AG08395 (cell line): ENCODE data around the gene MRPL36.
"Not testable (repeated sequence)": the region's sequence is repeated elsewhere in the genome, so short reads cannot be mapped to it uniquely, and the experiment has no call there.

Experiments used
- DNase-seq: peaks from one replicate; pipeline ENCODE4 v3.0.0; 2012; ENCODE audit warnings: mixed read lengths, low spot score

Gene MRPL36

GRCh38 chr5:1832511-1833250 lies 33.0 kb upstream of the MRPL36 start:
- no peak for DNase-seq

- no peak for DNase-seq
Observed at GRCh38 chr5:1831677-1832313, 32.2 kb upstream of the MRPL36 start.

GRCh38 chr5:1831257-1831656 lies 31.6 kb upstream of the MRPL36 start:
- no peak for DNase-seq

- no peak for DNase-seq
Observed at GRCh38 chr5:1830571-1831228, 31.1 kb upstream of the MRPL36 start.

GRCh38 chr5:1827886-1828397 lies 28.3 kb upstream of the MRPL36 start:
- no peak for DNase-seq

GRCh38 chr5:1827025-1827885 lies 27.6 kb upstream of the MRPL36 start:
- DNase-seq = no peak

GRCh38 chr5:1826235-1826980 lies 26.8 kb upstream of the MRPL36 start:
- no peak for DNase-seq

- no peak for DNase-seq
Observed at GRCh38 chr5:1824903-1825841, 25.5 kb upstream of the MRPL36 start.

GRCh38 chr5:1824109-1824821 lies 24.6 kb upstream of the MRPL36 start:
- no peak for DNase-seq

GRCh38 chr5:1823381-1824034 lies 23.9 kb upstream of the MRPL36 start:
- DNase-seq = no peak

- DNase-seq = no peak
Observed at GRCh38 chr5:1821862-1822261, 22.2 kb upstream of the MRPL36 start.

GRCh38 chr5:1820926-1821325 lies 21.3 kb upstream of the MRPL36 start:
- no peak for DNase-seq

- DNase-seq = no peak
Observed at GRCh38 chr5:1820381-1820780, 20.7 kb upstream of the MRPL36 start.

- no peak for DNase-seq
Observed at GRCh38 chr5:1819458-1819857, 19.8 kb upstream of the MRPL36 start.

- no peak for DNase-seq
Observed at GRCh38 chr5:1818784-1819183, 19.1 kb upstream of the MRPL36 start.

- DNase-seq = no peak
Observed at GRCh38 chr5:1817261-1818043, 17.8 kb upstream of the MRPL36 start.

GRCh38 chr5:1816495-1817089 lies 17.0 kb upstream of the MRPL36 start:
- DNase-seq = not testable (repeated sequence)

- no peak for DNase-seq
Observed at GRCh38 chr5:1815881-1816292, 16.2 kb upstream of the MRPL36 start.
